Neural cell (in vitro differentiated cells): ENCODE measurements around the gene KRTAP19-6. TPM values are rescaled to one million over a fixed set of nuclear protein-coding genes. Genes with fewer than 3 reads are reported as not detected.

Experiments used
- H2AFZ ChIP-seq: fragments of 200-600, 300-800 bp; sonication (generic), shearing (Covaris generic); 2 replicates; pipeline ENCODE4 v1.6.0; 2014; ENCODE audit warnings: low read depth, mild to moderate bottlenecking, antibody characterized with exemption, low read length, moderate library complexity
- H3F3A ChIP-seq: fragments of 200-600 bp; shearing (Covaris generic); 2 replicates; pipeline ENCODE4 v1.6.1; 2016; ENCODE audit warnings: mild to moderate bottlenecking, moderate library complexity, mixed read lengths, antibody characterized with exemption, low read length; ENCODE audit not compliant: insufficient read depth, poor library complexity, severe bottlenecking
- H3K27ac ChIP-seq: fragments of 200-600, 300-800 bp; sonication (generic), shearing (Covaris generic); 2 replicates; pipeline ENCODE4 v1.5.1; 2014; ENCODE audit warnings: mild to moderate bottlenecking, low read length, moderate library complexity
- H3K27me3 ChIP-seq: fragments of 300-800, 200-600 bp; sonication (generic), shearing (Covaris generic); 2 replicates; pipeline ENCODE4 v1.6.0; 2014; ENCODE audit warnings: mild to moderate bottlenecking, low read depth, low read length, moderate library complexity; ENCODE audit not compliant: insufficient read depth
- H3K36me3 ChIP-seq: fragments of 300-800, 200-600 bp; sonication (generic), shearing (Covaris generic); 2 replicates; pipeline ENCODE4 v1.5.1; 2014; ENCODE audit warnings: mild to moderate bottlenecking, antibody characterized with exemption, low read length, moderate library complexity; ENCODE audit not compliant: insufficient read depth
- H3K4me2 ChIP-seq: fragments of 300-800, 200-600 bp; sonication (generic), shearing (Covaris generic); 2 replicates; pipeline ENCODE4 v1.6.0; 2014; ENCODE audit warnings: mild to moderate bottlenecking, low read length
- H3K4me3 ChIP-seq: fragments of 300-800, 200-600 bp; sonication (generic), shearing (Covaris generic); 2 replicates; pipeline ENCODE4 v1.5.1; 2014; ENCODE audit warnings: mild to moderate bottlenecking, low read length, moderate library complexity
- H3K79me2 ChIP-seq: fragments of 200-600 bp; shearing (Covaris generic); replicated peaks from 2 replicates; pipeline ENCODE4 v1.6.0; 2014; ENCODE audit warnings: mild to moderate bottlenecking, low read length, moderate library complexity; ENCODE audit not compliant: insufficient read depth
- H3K9ac ChIP-seq: fragments of 300-800, 200-600 bp; sonication (generic), shearing (Covaris generic); 2 replicates; pipeline ENCODE4 v1.6.1; 2016; ENCODE audit warnings: mild to moderate bottlenecking, low read length, mixed read lengths
- H3K9me2 ChIP-seq: fragments of 200-600 bp; shearing (Covaris generic); 2 replicates; pipeline ENCODE4 v1.6.1; 2016; ENCODE audit warnings: mild to moderate bottlenecking, low read length, mixed read lengths; ENCODE audit not compliant: insufficient read depth
- H3K9me3 ChIP-seq: fragments of 200-600, 300-800 bp; sonication (generic), shearing (Covaris generic); 2 replicates; pipeline ENCODE4 v1.6.1; 2016; ENCODE audit warnings: mild to moderate bottlenecking, mixed run types, low read length, moderate library complexity, mixed read lengths
- H4K20me1 ChIP-seq: fragments of 200-600 bp; shearing (Covaris generic); 2 replicates; pipeline ENCODE4 v1.6.1; 2016; ENCODE audit warnings: mild to moderate bottlenecking, mixed run types; ENCODE audit not compliant: insufficient read depth
- CTCF ChIP-seq: fragments of 450-650 bp; IDR thresholded peaks from 2 replicates; pipeline ENCODE4 v1.5.1; 2014; ENCODE audit warnings: antibody characterized with exemption, mild to moderate bottlenecking, moderate library complexity; ENCODE audit not compliant: poor library complexity, severe bottlenecking
- EP300 ChIP-seq: fragments of 450-650 bp; conservative IDR thresholded peaks from 2 replicates; pipeline ENCODE4 v1.6.1; 2014; ENCODE audit warnings: antibody characterized with exemption, mild to moderate bottlenecking, moderate library complexity; ENCODE audit not compliant: poor library complexity, severe bottlenecking
- EZH2 ChIP-seq: fragments of 200-600, 300-800 bp; shearing (Covaris generic), sonication (generic); IDR thresholded peaks from 2 replicates; pipeline ENCODE4 v1.6.1; 2014; ENCODE audit warnings: antibody characterized with exemption, low read length, borderline replicate concordance, mild to moderate bottlenecking; ENCODE audit not compliant: insufficient read depth, poor library complexity, severe bottlenecking
- MXI1 ChIP-seq: fragments of 450-650 bp; conservative IDR thresholded peaks from 2 replicates; pipeline ENCODE4 v1.6.1; 2014; ENCODE audit warnings: antibody characterized with exemption, mild to moderate bottlenecking; ENCODE audit not compliant: poor library complexity, severe bottlenecking
- POLR2AphosphoS5 ChIP-seq: IDR thresholded peaks from 2 replicates; pipeline ENCODE4 v1.6.1; 2012
- RAD21 ChIP-seq: fragments of 450-650 bp; conservative IDR thresholded peaks from 2 replicates; pipeline ENCODE4 v1.6.1; 2014; ENCODE audit warnings: antibody characterized with exemption, mild to moderate bottlenecking, moderate library complexity
- REST ChIP-seq: IDR thresholded peaks from 2 replicates; pipeline ENCODE4 v1.6.1; 2012; ENCODE audit warnings: borderline replicate concordance
- SMC3 ChIP-seq: fragments of 450-650 bp; conservative IDR thresholded peaks from 2 replicates; pipeline ENCODE4 v1.6.1; 2014; ENCODE audit warnings: antibody characterized with exemption, mild to moderate bottlenecking, moderate library complexity; ENCODE audit not compliant: poor library complexity
- TAF1 ChIP-seq: IDR thresholded peaks from 2 replicates; pipeline ENCODE4 v1.6.1; 2012; ENCODE audit warnings: low read depth
- polyA plus RNA-seq: library from polyadenylated mRNA; depleted of rRNA; stranded (reverse); fragments of >200 nt; gene quantifications from 2 replicates; pipeline ENCODE4 v1.2.3, GENCODE V29; 2014
- small RNA-seq, 3 experiments: library from RNA; depleted of rRNA; stranded (forward); fragments of <200 nt; gene quantifications; one replicate each; pipeline ENCODE3, GENCODE V24; 2012

KRTAP19-6 gene
- polyA plus RNA-seq, 1 donor from 2014 or later = not detected

- no peak within 1 kb of the TSS for H3K27ac ChIP-seq
- no peaks in the 10 kb centered on the region for H3K27me3 ChIP-seq
- no peak within 1 kb of the TSS for H3K4me3 ChIP-seq
- no peaks in the 10 kb centered on the region for H3K9me3 ChIP-seq
- no peaks in the 10 kb centered on the region for H3K36me3 ChIP-seq
- no peak within 1 kb of the TSS for H3K9ac ChIP-seq
- H3K79me2 ChIP-seq = no peaks in the 10 kb centered on the region
- no peak within 1 kb of the TSS for H2AFZ ChIP-seq
- TF ChIP-seq TAF1 = no peak
- TF ChIP-seq MXI1 = no peak
- no peak for TF ChIP-seq EP300
- no peak for TF ChIP-seq CTCF
- TF ChIP-seq REST = no peak
- no peak for TF ChIP-seq SMC3
- TF ChIP-seq EZH2 = no peak
- TF ChIP-seq POLR2AphosphoS5 = no peak
- TF ChIP-seq RAD21 = no peak
- no peak within 1 kb of the TSS for H3K4me2 ChIP-seq
- H3F3A ChIP-seq = no peaks in the 10 kb centered on the region
- no peaks in the 10 kb centered on the region for H4K20me1 ChIP-seq
- H3K9me2 ChIP-seq = no peaks in the 10 kb centered on the region
Measured at GRCh38 chr21:30497065-30497464, 44.6 kb downstream of the KRTAP19-6 start, which contains the start of gene KRTAP19-4. Gene KRTAP19-4 (minus strand): TSS chr21:30497165. CDS start chr21:30497110, 55 bp downstream.

- no peaks in the 10 kb centered on the region for H3K27me3 ChIP-seq
Measured at GRCh38 chr21:30491963-30492428, 49.7 kb downstream of the KRTAP19-6 start, which contains the start of gene KRTAP19-3. Gene KRTAP19-3 (minus strand): TSS chr21:30492013. CDS start chr21:30491957, 56 bp downstream.

More at GRCh38 chr21:30491963-30492428, 49.7 kb downstream of the KRTAP19-6 start, which contains the start of gene KRTAP19-3:
- Histone ChIP-seq H3K9me2 (no peaks in the 10 kb centered on the region), H3K27ac (no peak within 1 kb of the TSS), H2AFZ (no peak within 1 kb of the TSS), H4K20me1 (no peaks in the 10 kb centered on the region), H3K36me3 (no peaks in the 10 kb centered on the region), H3K79me2 (no peaks in the 10 kb centered on the region), H3K4me2 (no peak within 1 kb of the TSS), H3K9ac (no peak within 1 kb of the TSS), H3K4me3 (no peak within 1 kb of the TSS), H3F3A (no peaks in the 10 kb centered on the region), H3K9me3 (no peaks in the 10 kb centered on the region)
- TF ChIP-seq RAD21 (no peak), MXI1 (no peak), EP300 (no peak), SMC3 (no peak), TAF1 (no peak), POLR2AphosphoS5 (no peak)

Small RNAs within 50 kb of the gene (small RNA-seq; reads per million reads assigned to genes)
- gene AP000567.1 = 0 reads per million in 3 experiments
- gene KRTAP19-10P = 0 reads per million in 3 experiments
- 0 reads per million in 3 experiments for gene KRTAP19-11P
- 0 reads per million in 3 experiments for gene KRTAP19-9P
- 0 reads per million in 3 experiments for gene KRTAP22-2

Other genes starting within 250 kb of the KRTAP19-6 start
- not detected in 2 replicates for gene KRTAP26-1, start 221.5 kb downstream of the KRTAP19-6 start, polyA plus RNA-seq
- gene KRTAP27-1, start 204.2 kb downstream of the KRTAP19-6 start, polyA plus RNA-seq = not detected in 2 replicates
- not detected in 2 replicates for gene KRTAP23-1, start 193.3 kb downstream of the KRTAP19-6 start, polyA plus RNA-seq
- gene KRTAP13-2, start 169.6 kb downstream of the KRTAP19-6 start, polyA plus RNA-seq = not detected in 2 replicates
- gene KRTAP13-1, start 145.8 kb downstream of the KRTAP19-6 start, polyA plus RNA-seq = not detected in 2 replicates
- not detected in 2 replicates for gene KRTAP13-3, start 115.9 kb downstream of the KRTAP19-6 start, polyA plus RNA-seq
- gene KRTAP13-4, start 111.6 kb downstream of the KRTAP19-6 start, polyA plus RNA-seq = not detected in 2 replicates
- gene KRTAP15-1, start 101.6 kb downstream of the KRTAP19-6 start, polyA plus RNA-seq = not detected in 2 replicates
- gene KRTAP19-1, start 61.5 kb downstream of the KRTAP19-6 start, polyA plus RNA-seq = not detected in 2 replicates
- not detected in 2 replicates for gene KRTAP19-2, start 54.4 kb downstream of the KRTAP19-6 start, polyA plus RNA-seq
- not detected in 2 replicates for gene KRTAP19-3, start 49.9 kb downstream of the KRTAP19-6 start, polyA plus RNA-seq
- not detected in 2 replicates for gene KRTAP19-4, start 44.7 kb downstream of the KRTAP19-6 start, polyA plus RNA-seq
- not detected in 2 replicates for gene KRTAP19-5, start 39.7 kb downstream of the KRTAP19-6 start, polyA plus RNA-seq
- gene KRTAP19-7, start 19.4 kb upstream of the KRTAP19-6 start, polyA plus RNA-seq = not detected in 2 replicates
- not detected in 2 replicates for gene KRTAP22-2, start 48.5 kb upstream of the KRTAP19-6 start, polyA plus RNA-seq
- not detected in 2 replicates for gene KRTAP6-3, start 50.6 kb upstream of the KRTAP19-6 start, polyA plus RNA-seq
- gene KRTAP6-2, start 57.0 kb upstream of the KRTAP19-6 start, polyA plus RNA-seq = not detected in 2 replicates
- gene KRTAP22-1, start 59.2 kb upstream of the KRTAP19-6 start, polyA plus RNA-seq = not detected in 2 replicates
- gene KRTAP6-1, start 72.1 kb upstream of the KRTAP19-6 start, polyA plus RNA-seq = not detected in 2 replicates
- not detected in 2 replicates for gene KRTAP20-1, start 74.6 kb upstream of the KRTAP19-6 start, polyA plus RNA-seq
- gene KRTAP20-4, start 78.8 kb upstream of the KRTAP19-6 start, polyA plus RNA-seq = not detected in 2 replicates
- gene KRTAP20-2, start 93.3 kb upstream of the KRTAP19-6 start, polyA plus RNA-seq = not detected in 2 replicates
- gene KRTAP20-3, start 101.0 kb upstream of the KRTAP19-6 start, polyA plus RNA-seq = not detected in 2 replicates
- not detected in 2 replicates for gene KRTAP21-3, start 176.9 kb upstream of the KRTAP19-6 start, polyA plus RNA-seq
- not detected in 2 replicates for gene KRTAP21-2, start 205.4 kb upstream of the KRTAP19-6 start, polyA plus RNA-seq
- gene KRTAP21-1, start 213.6 kb upstream of the KRTAP19-6 start, polyA plus RNA-seq = not detected in 2 replicates